Endothelial cell of umbilical vein (primary cell): ENCODE data around the gene OPRM1. TPM values are rescaled to one million over a fixed set of nuclear protein-coding genes. Genes with fewer than 3 reads are reported as not detected.

Source experiments
- BruUV-seq: library from RNA; stranded (reverse); fragments of 400-500 nt; replicated peaks from 2 replicates; lab custom pipeline; 2021; lab: Mats Ljungman, UMichigan
- CTCF ChIA-PET: fragments of 300-600, 350-600 bp; sonication (Branson Sonifier 250); formaldehyde crosslinking; loops from one replicate; lab custom pipeline; 2021; ENCODE audit warnings: antibody characterized with exemption, inconsistent platforms; lab: Charles Lee
- POLR2A ChIA-PET: fragments of 300-600, 350-600 bp; sonication (Branson Sonifier 250); formaldehyde crosslinking; loops from one replicate; lab custom pipeline; 2021; ENCODE audit warnings: antibody characterized with exemption, inconsistent platforms; lab: Charles Lee
- DNase-seq: peaks from one replicate; pipeline ENCODE4 v3.0.0-alpha.2; 2011; ENCODE audit warnings: low read depth, low spot score
- FAIRE-seq: peaks from 2 replicates; lab custom pipeline; 2011; peaks lifted over from hg19 to GRCh38; lab: Jason Lieb, UNC
- H2AFZ ChIP-seq: 2 replicates; pipeline ENCODE4 v1.6.0; 2012; ENCODE audit warnings: low read depth, low read length, control low read depth, inconsistent platforms
- H3K27ac ChIP-seq: 2 replicates; pipeline ENCODE4 v1.5.1; 2011; ENCODE audit warnings: low read depth, mild to moderate bottlenecking, control low read depth, low read length, moderate library complexity; ENCODE audit not compliant: insufficient read depth
- H3K27me3 ChIP-seq, 2 experiments: 2 replicates each; pipeline versions ENCODE4 v1.6.0 to v1.6.1; 2011; ENCODE audit warnings: low read length in 2 of 2, mixed read lengths in 1 of 2; ENCODE audit not compliant: control insufficient read depth in 2 of 2, insufficient read depth in 2 of 2
- H3K36me3 ChIP-seq, 2 experiments: 2 replicates in 1 of 2; 3 replicates in 1 of 2; pipeline ENCODE4 v1.5.1; 2011; ENCODE audit warnings: low read length in 2 of 2, mild to moderate bottlenecking in 1 of 2, moderate library complexity in 1 of 2; ENCODE audit not compliant: control insufficient read depth in 2 of 2, insufficient read depth in 2 of 2; ENCODE audit errors: extremely low read depth in 1 of 2
- H3K4me1 ChIP-seq: 3 replicates; pipeline ENCODE4 v1.5.1; 2011; ENCODE audit warnings: mild to moderate bottlenecking, low read length; ENCODE audit not compliant: control insufficient read depth, insufficient read depth; ENCODE audit errors: extremely low read depth
- H3K4me2 ChIP-seq: 2 replicates; pipeline ENCODE4 v1.6.1; 2011; ENCODE audit warnings: low read length, control low read depth, mixed read lengths; ENCODE audit not compliant: insufficient read depth
- H3K4me3 ChIP-seq, 3 experiments: fragments of 200-600 bp in 1 of 3; sonication (generic), shearing (Covaris generic) in 1 of 3; replicated peaks in 1 of 3; 2 replicates each; pipeline ENCODE4 v1.5.1; 2011 to 2016; ENCODE audit warnings: control low read depth in 3 of 3, low read length in 3 of 3, mild to moderate bottlenecking in 2 of 3, inconsistent platforms in 1 of 3, low read depth in 1 of 3, moderate library complexity in 1 of 3; ENCODE audit not compliant: insufficient read depth in 1 of 3
- H3K79me2 ChIP-seq: 2 replicates; pipeline ENCODE4 v1.6.0; 2012; ENCODE audit warnings: low read length, inconsistent platforms; ENCODE audit not compliant: control insufficient read depth, insufficient read depth
- H3K9ac ChIP-seq: replicated peaks from 2 replicates; pipeline ENCODE3; 2011; ENCODE audit warnings: low read length, control low read depth; ENCODE audit not compliant: insufficient read depth; ENCODE audit errors: extremely low read depth
- H3K9me1 ChIP-seq: replicated peaks from 3 replicates; pipeline ENCODE4 v1.6.0; 2011; ENCODE audit warnings: mild to moderate bottlenecking, low read length; ENCODE audit not compliant: control insufficient read depth, insufficient read depth; ENCODE audit errors: extremely low read depth
- H3K9me3 ChIP-seq: replicated peaks from 2 replicates; pipeline ENCODE4 v1.5.1; 2012; ENCODE audit warnings: low read length, inconsistent platforms; ENCODE audit not compliant: control insufficient read depth, insufficient read depth
- H4K20me1 ChIP-seq: replicated peaks from 2 replicates; pipeline ENCODE3; 2011; ENCODE audit warnings: mild to moderate bottlenecking, low read length; ENCODE audit not compliant: control insufficient read depth, insufficient read depth; ENCODE audit errors: extremely low read depth
- EZH2 ChIP-seq: IDR thresholded peaks from 2 replicates; pipeline ENCODE4 v1.6.1; 2012; ENCODE audit warnings: borderline replicate concordance, low read depth, mild to moderate bottlenecking, moderate library complexity, low read length, inconsistent platforms; ENCODE audit not compliant: severe bottlenecking
- FOS ChIP-seq: IDR thresholded peaks from 2 replicates; pipeline ENCODE4 v1.6.1; 2011; ENCODE audit warnings: mild to moderate bottlenecking, low read length, moderate library complexity, borderline replicate concordance; ENCODE audit not compliant: insufficient read depth
- GATA2 ChIP-seq: IDR thresholded peaks from 2 replicates; pipeline ENCODE4 v1.7.0; 2011; ENCODE audit warnings: low read depth, mild to moderate bottlenecking, moderate library complexity, mixed read lengths, low read length; ENCODE audit not compliant: insufficient read length, insufficient read depth
- JUN ChIP-seq: IDR thresholded peaks from 2 replicates; pipeline ENCODE4 v1.6.1; 2011; ENCODE audit warnings: borderline replicate concordance, low read depth; ENCODE audit not compliant: insufficient read length, insufficient read depth
- MAX ChIP-seq: IDR thresholded peaks from 2 replicates; pipeline ENCODE4 v1.6.1; 2011; ENCODE audit not compliant: insufficient read depth, insufficient read length
- MYC ChIP-seq: IDR thresholded peaks from one replicate; pipeline ENCODE4 v1.6.1; 2011; ENCODE audit warnings: mild to moderate bottlenecking, low read depth, low read length
- POLR2A ChIP-seq: IDR thresholded peaks from 2 replicates; pipeline ENCODE4 v1.6.1; 2012; ENCODE audit warnings: low read depth, mild to moderate bottlenecking, control low read depth, low read length
- POLR2AphosphoS5 ChIP-seq: IDR thresholded peaks from 2 replicates; pipeline ENCODE4 v1.6.1; 2012; ENCODE audit warnings: low read depth, mild to moderate bottlenecking, control low read depth, low read length, moderate library complexity; ENCODE audit not compliant: insufficient read depth
- dilution Hi-C: fragments of 300-500 bp; cut with MboI; formaldehyde crosslinking; loops from one replicate; pipeline ENCODE4 v1.15.0; 2019; ENCODE audit warnings: low sequenced_read_pairs; ENCODE audit not compliant: extremely low pct_ligation_motif_present
- intact Hi-C: fragments of 100-400 bp; cut with micrococcal nuclease; formaldehyde crosslinking; loops from one replicate; pipeline ENCODE4 v1.10.0; 2022
- polyA plus RNA-seq, 4 experiments: library from polyadenylated mRNA; depleted of rRNA in 3 of 4; stranded (reverse) in 3 of 4; unstranded in 1 of 4; fragments of >200 nt; gene quantifications; 2 replicates each; pipeline versions ENCODE4 v1.2.1 to v1.2.3, GENCODE V29; 2011 to 2012; ENCODE audit warnings: missing spikeins in 1 of 4
- total RNA-seq: library from RNA; stranded (reverse); gene quantifications from 2 replicates; pipeline ENCODE4 v1.2.3, GENCODE V29; 2021
- TF ChIP-seq, protein P1 (sequence below), 2 donors: IDR thresholded peaks; 1 replicate in 1 of 2; 2 replicates in 1 of 2; pipeline ENCODE4 v1.5.1; 2011; ENCODE audit warnings: low read length in 2 of 2, mild to moderate bottlenecking in 2 of 2, moderate library complexity in 2 of 2, control low read depth in 1 of 2, inconsistent platforms in 1 of 2, low read depth in 1 of 2; ENCODE audit not compliant: insufficient read depth in 1 of 2; ENCODE audit errors: extremely low read depth in 1 of 2

The OPRM1 gene
- total and polyA plus RNA-seq, 2 donors (not counting 3 experiments of a cell fraction or from before 2014, with no cell fraction given) = not detected

DNA sequence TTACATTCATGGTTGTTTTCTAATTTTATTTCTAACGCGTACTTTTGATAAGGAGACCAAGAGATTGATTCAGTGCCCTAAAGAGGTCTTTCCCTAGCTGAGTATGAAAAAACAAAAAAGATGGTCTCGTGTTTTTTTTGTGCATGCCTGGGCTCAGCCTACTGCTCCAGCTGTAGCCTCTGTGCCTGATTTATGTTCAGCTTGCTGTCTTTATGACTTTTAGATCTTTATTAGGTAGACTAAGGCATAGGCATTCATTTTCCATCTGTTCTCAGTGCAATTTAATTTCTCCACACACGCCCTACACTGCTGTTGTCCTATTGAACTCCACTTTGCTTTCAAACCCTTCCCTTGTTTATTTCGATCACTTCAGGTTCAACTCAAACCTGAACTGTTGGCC, 56.5 kb downstream of the OPRM1 start:
- H3K36me3 ChIP-seq = no peaks in the 10 kb centered on the region
- no peak overlapping the region for H3K4me2 ChIP-seq
- no TSS peak for BruUV-seq
- no peak for DNase-seq
- H3K79me2 ChIP-seq = no peaks in the 10 kb centered on the region
- no peak overlapping the region for H3K4me3 ChIP-seq
- no peaks in the 10 kb centered on the region for H3K4me1 ChIP-seq
- TF ChIP-seq POLR2AphosphoS5 (no peak), MAX (no peak), JUN (no peak), GATA2 (no peak), POLR2A (no peak), MYC (no peak), EZH2 (no peak), FOS (no peak)
- TF ChIP-seq, protein P1, sequence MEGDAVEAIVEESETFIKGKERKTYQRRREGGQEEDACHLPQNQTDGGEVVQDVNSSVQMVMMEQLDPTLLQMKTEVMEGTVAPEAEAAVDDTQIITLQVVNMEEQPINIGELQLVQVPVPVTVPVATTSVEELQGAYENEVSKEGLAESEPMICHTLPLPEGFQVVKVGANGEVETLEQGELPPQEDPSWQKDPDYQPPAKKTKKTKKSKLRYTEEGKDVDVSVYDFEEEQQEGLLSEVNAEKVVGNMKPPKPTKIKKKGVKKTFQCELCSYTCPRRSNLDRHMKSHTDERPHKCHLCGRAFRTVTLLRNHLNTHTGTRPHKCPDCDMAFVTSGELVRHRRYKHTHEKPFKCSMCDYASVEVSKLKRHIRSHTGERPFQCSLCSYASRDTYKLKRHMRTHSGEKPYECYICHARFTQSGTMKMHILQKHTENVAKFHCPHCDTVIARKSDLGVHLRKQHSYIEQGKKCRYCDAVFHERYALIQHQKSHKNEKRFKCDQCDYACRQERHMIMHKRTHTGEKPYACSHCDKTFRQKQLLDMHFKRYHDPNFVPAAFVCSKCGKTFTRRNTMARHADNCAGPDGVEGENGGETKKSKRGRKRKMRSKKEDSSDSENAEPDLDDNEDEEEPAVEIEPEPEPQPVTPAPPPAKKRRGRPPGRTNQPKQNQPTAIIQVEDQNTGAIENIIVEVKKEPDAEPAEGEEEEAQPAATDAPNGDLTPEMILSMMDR (IDR thresholded peaks at IDR 0.05; ENCODE audit: extremely low read depth in 1 of 2, insufficient read depth in 1 of 2, low read depth in 1 of 2, low read length in 2 of 2) = no peak
- ChIA-PET CTCF (no interaction called here), POLR2A (no interaction called here)
- no peaks in the 10 kb centered on the region for H3K27me3 ChIP-seq
- H2AFZ ChIP-seq = no peak overlapping the region
- no peak overlapping the region for H3K9ac ChIP-seq
- H3K9me3 ChIP-seq = no peaks in the 10 kb centered on the region
- H3K9me1 ChIP-seq = no peaks in the 10 kb centered on the region
- no peak overlapping the region for H3K27ac ChIP-seq
- intact Hi-C loops = no loop called here
- FAIRE-seq = no peak
- dilution Hi-C loops = no loop called here
- H4K20me1 ChIP-seq = no peaks in the 10 kb centered on the region
